ENCODE data around the gene C12orf43.

DNA sequence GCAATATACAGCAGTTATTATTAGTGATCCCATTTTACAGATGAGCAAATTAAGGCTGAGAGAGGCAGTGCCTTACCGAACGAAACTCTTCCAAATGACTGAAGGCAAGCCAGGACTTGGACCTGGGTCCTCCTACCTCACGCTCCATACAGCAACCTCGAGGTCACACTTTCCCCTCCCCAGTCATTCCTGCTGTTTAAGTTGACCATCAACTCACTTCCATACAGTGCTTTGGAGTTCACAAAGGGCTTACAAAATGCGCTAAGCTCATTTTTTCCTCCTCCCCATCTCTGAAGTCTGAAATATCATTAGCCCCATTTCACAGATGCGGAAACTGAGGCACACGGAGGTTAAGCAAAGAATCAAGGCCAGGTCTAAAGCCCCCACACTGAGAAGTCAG lies 33.6 kb downstream of the C12orf43 start:
- TF ChIP-seq, protein P1, sequence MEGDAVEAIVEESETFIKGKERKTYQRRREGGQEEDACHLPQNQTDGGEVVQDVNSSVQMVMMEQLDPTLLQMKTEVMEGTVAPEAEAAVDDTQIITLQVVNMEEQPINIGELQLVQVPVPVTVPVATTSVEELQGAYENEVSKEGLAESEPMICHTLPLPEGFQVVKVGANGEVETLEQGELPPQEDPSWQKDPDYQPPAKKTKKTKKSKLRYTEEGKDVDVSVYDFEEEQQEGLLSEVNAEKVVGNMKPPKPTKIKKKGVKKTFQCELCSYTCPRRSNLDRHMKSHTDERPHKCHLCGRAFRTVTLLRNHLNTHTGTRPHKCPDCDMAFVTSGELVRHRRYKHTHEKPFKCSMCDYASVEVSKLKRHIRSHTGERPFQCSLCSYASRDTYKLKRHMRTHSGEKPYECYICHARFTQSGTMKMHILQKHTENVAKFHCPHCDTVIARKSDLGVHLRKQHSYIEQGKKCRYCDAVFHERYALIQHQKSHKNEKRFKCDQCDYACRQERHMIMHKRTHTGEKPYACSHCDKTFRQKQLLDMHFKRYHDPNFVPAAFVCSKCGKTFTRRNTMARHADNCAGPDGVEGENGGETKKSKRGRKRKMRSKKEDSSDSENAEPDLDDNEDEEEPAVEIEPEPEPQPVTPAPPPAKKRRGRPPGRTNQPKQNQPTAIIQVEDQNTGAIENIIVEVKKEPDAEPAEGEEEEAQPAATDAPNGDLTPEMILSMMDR (IDR thresholded peaks at IDR 0.05; ENCODE audit: borderline replicate concordance, extremely low read depth, low read length, poor library complexity, severe bottlenecking) = no peak
- TF ChIP-seq EZH2 (IDR thresholded peaks at IDR 0.05; ENCODE audit: borderline replicate concordance, low read depth, low read length, severe bottlenecking) = no peak
